GM21737 (cell line): ENCODE results near the gene KRT6A.

ENCODE experiments used
- ATAC-seq: cut with Tn5 transposase; IDR thresholded peaks from one replicate; pipeline ENCODE4 v1.9.1; 2021; ENCODE audit warnings: mild to moderate bottlenecking, moderate library complexity; ENCODE audit not compliant: unreplicated experiment

The KRT6A gene

GRCh38 chr12:52493172-52493571, at the start of gene KRT6A:
Gene KRT6A, minus strand, starts transcription at chr12:52493257. Its CDS starts 69 bp downstream, at chr12:52493188.
- ATAC-seq: no peak

GRCh38 chr12:52542157-52542556, 49.1 kb upstream of the KRT6A start:
- no peak for ATAC-seq

GRCh38 chr12:52541709-52542108, 48.7 kb upstream of the KRT6A start:
- ATAC-seq: no peak

- no peak for ATAC-seq
Observed at GRCh38 chr12:52540531-52540930, 47.5 kb upstream of the KRT6A start.

- no peak for ATAC-seq
Observed at GRCh38 chr12:52539821-52540173, 46.7 kb upstream of the KRT6A start.

GRCh38 chr12:52539083-52539820, 46.2 kb upstream of the KRT6A start:
- ATAC-seq: no peak

- ATAC-seq: no peak
Observed at GRCh38 chr12:52537101-52537500, 44.0 kb upstream of the KRT6A start.

- no peak for ATAC-seq
Observed at GRCh38 chr12:52535574-52535973, 42.5 kb upstream of the KRT6A start.

GRCh38 chr12:52534482-52534881, 41.4 kb upstream of the KRT6A start:
- ATAC-seq: no peak

- no peak for ATAC-seq
Observed at GRCh38 chr12:52533686-52534470, 40.8 kb upstream of the KRT6A start.

GRCh38 chr12:52532636-52533035, 39.6 kb upstream of the KRT6A start:
- no peak for ATAC-seq

- ATAC-seq: no peak
Observed at GRCh38 chr12:52531566-52532300, 38.7 kb upstream of the KRT6A start.

GRCh38 chr12:52530905-52531304, 37.8 kb upstream of the KRT6A start:
- ATAC-seq: no peak

- ATAC-seq: no peak
Observed at GRCh38 chr12:52530366-52530765, 37.3 kb upstream of the KRT6A start.

GRCh38 chr12:52529846-52530245, 36.8 kb upstream of the KRT6A start:
- ATAC-seq: no peak

- no peak for ATAC-seq
Observed at GRCh38 chr12:52529417-52529816, 36.4 kb upstream of the KRT6A start.

GRCh38 chr12:52528641-52529143, 35.6 kb upstream of the KRT6A start:
- ATAC-seq: no peak

GRCh38 chr12:52527121-52527800, 34.2 kb upstream of the KRT6A start:
- ATAC-seq: no peak

- ATAC-seq: no peak
Observed at GRCh38 chr12:52526511-52526951, 33.5 kb upstream of the KRT6A start.

- no peak for ATAC-seq
Observed at GRCh38 chr12:52525661-52526499, 32.8 kb upstream of the KRT6A start.
